H1 (cell line): ENCODE measurements around the gene WDR64. TPM values are rescaled to one million over a fixed set of nuclear protein-coding genes. Genes with fewer than 3 reads are reported as not detected.

Experiments
- MAFK ChIP-seq: IDR thresholded peaks from 2 replicates; pipeline ENCODE4 v1.6.1; 2012; ENCODE audit warnings: low read depth, mild to moderate bottlenecking, improper control_type of control experiment, low read length
- PHF8 ChIP-seq: fragments of 200-600 bp; sonication (generic); conservative IDR thresholded peaks from 2 replicates; pipeline ENCODE4 v1.7.1; 2012; ENCODE audit warnings: low read depth, mild to moderate bottlenecking, inconsistent platforms, low read length, moderate library complexity
- polyA plus RNA-seq, 7 experiments: library from polyadenylated mRNA; depleted of rRNA in 3 of 7; stranded (reverse) in 5 of 7; unstranded in 2 of 7; fragments of >200 nt in 5 of 7; fragments of 200-250 nt in 2 of 7; gene quantifications; 1 replicate in 5 of 7; 2 replicates in 1 of 7; 4 replicates in 1 of 7; pipeline versions ENCODE4 v1.2.1 to v1.2.3, GENCODE V29; 2011 to 2013; ENCODE audit warnings: missing spikeins in 2 of 7, mixed read lengths in 2 of 7
- total RNA-seq: library from RNA; stranded (reverse); fragmentation: NEBNext Ultra II Directional; extraction: Animal tissue kit (Norgen Biotek cat#: 25700); gene quantifications from 2 replicates; pipeline ENCODE4 v1.2.1, GENCODE V29; 2021

WDR64 gene
- total and polyA plus RNA-seq, 2 of the 8 experiments (the other 6 are each of a cell fraction or from before 2014, with no cell fraction given): 0.02 TPM; not detected in 1

- TF ChIP-seq MAFK (no peak), PHF8 (no peak)
These were observed 126.0 kb downstream of the WDR64 start (continued) for GRCh38 chr1:241778117-241778516.
